Ovary (tissue), 3 donors: ENCODE data around the gene TPST2.

Source experiments
- CTCF ChIP-seq, 3 donors: fragments of 450-650 bp in 2 of 3; fragments of 200-600 bp in 1 of 3; IDR thresholded peaks; one replicate each; pipeline versions ENCODE4 v1.5.1 to v1.8.0; 2016 to 2022; ENCODE audit warnings: antibody characterized with exemption in 3 of 3, mild to moderate bottlenecking in 1 of 3
- EP300 ChIP-seq: sonication (generic); formaldehyde crosslinking; IDR thresholded peaks from one replicate; pipeline ENCODE4 v1.6.1; 2017; ENCODE audit warnings: antibody characterized with exemption
- donor health status: DM: no; HTN: no; CAD: no.

- TF ChIP-seq CTCF (IDR thresholded peaks at IDR 0.05): no peak
- TF ChIP-seq EP300: no peak
Observed at GRCh38 chr22:26615149-26615548, 25.2 kb upstream of the TPST2 start.
